Measurements from ENCODE around the gene BICDL2. TPM values are rescaled to one million over a fixed set of nuclear protein-coding genes. Genes with fewer than 3 reads are reported as not detected.

BICDL2 gene
- not detected in 2 replicates for polyA plus RNA-seq (2012; rRNA removed)
- polyA plus RNA-seq (2012; cell fraction: cytosol; rRNA removed), result 0.01 TPM in 1 of 2 replicates, not detected in the other
- polyA plus RNA-seq (2012; cell fraction: nucleus; rRNA removed), result not detected in 2 replicates

- Histone ChIP-seq H3K27me3 (ENCODE audit: insufficient read depth) (peaks cover 93% of the 10 kb centered on the region), H4K20me1 (ENCODE audit: insufficient read depth) (no peaks in the 10 kb centered on the region; the same call in 1 of the 2 replicates), H3K79me2 (ENCODE audit: insufficient read depth) (no peaks in the 10 kb centered on the region), H3K9me3 (no peaks in the 10 kb centered on the region), H3K9me2 (no peaks in the 10 kb centered on the region), H3K27ac (ENCODE audit: low read depth in 2 of 2, low read length in 1 of 2) (no peak within 1 kb of the TSS), H2AFZ (ENCODE audit: low read depth) (no peak within 1 kb of the TSS), H3K36me3 (replicated peaks in 1 of 2; ENCODE audit: control insufficient read depth in 1 of 2, insufficient read depth in 2 of 2, low read length in 1 of 2) (no peaks in the 10 kb centered on the region), H3F3A (replicated peaks; ENCODE audit: insufficient read depth) (no peaks in the 10 kb centered on the region), H3K4me1 (ENCODE audit: control insufficient read depth in 1 of 2, insufficient read depth in 2 of 2, low read depth in 1 of 2, low read length in 1 of 2) (no peaks in the 10 kb centered on the region), H3K4me3 (ENCODE audit: low read depth in 2 of 2, low read length in 1 of 2) (no peak within 1 kb of the TSS), H3K9ac (no peak within 1 kb of the TSS), H3K4me2 (peak within 1 kb of the TSS; percentile 55; the same call in 1 of the 2 replicates)
- ChIA-PET CTCF (no interaction called here), POLR2A (no interaction called here)
- no peak for DNase-seq
- 22% methylated on average over 11 of the region's 44 CpGs for WGBS (ENCODE audit: low lambda C conversion rate)
- TF ChIP-seq REST (IDR thresholded peaks at IDR 0.05; ENCODE audit: low read depth, low read length) (no peak), USF1 (IDR thresholded peaks at IDR 0.05; ENCODE audit: borderline replicate concordance, low read depth) (no peak), PBX3 (IDR thresholded peaks at IDR 0.05) (no peak)
Observed at GRCh38 chr16:3036726-3037315, at the start of gene BICDL2. Gene BICDL2, minus strand, starts transcription at chr16:3036944. Its CDS starts 1,448 bp downstream, at chr16:3035496.

- no peaks in the 10 kb centered on the region for H3K79me2 ChIP-seq (ENCODE audit: insufficient read depth)
- POLR2A ChIA-PET, result no interaction called here
- no peaks in the 10 kb centered on the region for H3K36me3 ChIP-seq (replicated peaks in 1 of 2; ENCODE audit: control insufficient read depth in 1 of 2, insufficient read depth in 2 of 2, low read length in 1 of 2)
- no peaks in the 10 kb centered on the region for H3K9me3 ChIP-seq
- H3K27me3 ChIP-seq (ENCODE audit: insufficient read depth), result peaks cover 45% of the 10 kb centered on the region
- H3K9me2 ChIP-seq, result no peaks in the 10 kb centered on the region
- no peak overlapping the region for H3K9ac ChIP-seq
- TF ChIP-seq ZBTB33 (IDR thresholded peaks at IDR 0.05; ENCODE audit: borderline replicate concordance, low read depth) (no peak), POLR2AphosphoS5 (IDR thresholded peaks at IDR 0.05; ENCODE audit: low read depth, low read length) (no peak), CTCF (IDR thresholded peaks at IDR 0.05) (no peak), TCF12 (IDR thresholded peaks at IDR 0.05) (no peak)
- no peak overlapping the region for H3K4me2 ChIP-seq
- WGBS (ENCODE audit: low lambda C conversion rate), result 79% methylated on average over 17 of the region's 17 CpGs
- H4K20me1 ChIP-seq (ENCODE audit: insufficient read depth), result no peaks in the 10 kb centered on the region
- no peak overlapping the region for H3K27ac ChIP-seq (ENCODE audit: low read depth in 2 of 2, low read length in 1 of 2)
- H2AFZ ChIP-seq (ENCODE audit: low read depth), result no peak overlapping the region
- no peak for DNase-seq
- no peak overlapping the region for H3K4me3 ChIP-seq (ENCODE audit: low read depth in 2 of 2, low read length in 1 of 2)
- H3K4me1 ChIP-seq (ENCODE audit: control insufficient read depth in 1 of 2, insufficient read depth in 2 of 2, low read depth in 1 of 2, low read length in 1 of 2), result no peaks in the 10 kb centered on the region; a peak in 1 of 4 replicates
- H3F3A ChIP-seq (replicated peaks; ENCODE audit: insufficient read depth), result no peaks in the 10 kb centered on the region
- CTCF ChIA-PET, result interaction anchor here (0.7 to 2.0 kb wide), 4 partner anchors 27 to 427 kb away, joined by 3 to 13 read pairs (median 6); no protein-coding TSS in a partner anchor
Observed at GRCh38 chr16:3085868-3086595, 49.3 kb upstream of the BICDL2 start.

Measured in SK-N-SH (cell line).